ENCODE data around the gene MAB21L3. TPM values are rescaled to one million over a fixed set of nuclear protein-coding genes. Genes with fewer than 3 reads are reported as not detected.

Gene MAB21L3
- total and polyA plus RNA-seq, 2 donors (not counting 3 experiments of a cell fraction or from before 2014, with no cell fraction given) = not detected

DNA sequence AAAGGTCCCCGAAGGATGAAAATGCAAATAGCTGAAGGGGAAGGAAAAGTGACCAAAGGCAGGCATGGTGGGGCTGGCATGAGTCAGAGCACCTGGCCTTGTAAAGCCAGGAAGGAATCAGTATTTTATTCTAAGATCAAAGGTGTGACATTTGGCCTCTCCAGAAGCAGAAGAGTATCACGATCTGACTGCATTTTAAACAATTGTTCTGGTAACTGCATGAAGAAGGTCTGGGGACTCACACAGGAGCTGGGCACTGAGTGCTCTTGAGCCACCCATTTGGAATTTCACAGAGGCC is 23.2 kb downstream of the MAB21L3 start:
- H3K9me1 ChIP-seq (replicated peaks; ENCODE audit: control insufficient read depth, extremely low read depth, insufficient read depth, low read length) = no peaks in the 10 kb centered on the region
- no peak overlapping the region for H3K4me2 ChIP-seq (ENCODE audit: insufficient read depth, low read length)
- DNase-seq (ENCODE audit: low read depth, low spot score) = no peak
- H3K4me1 ChIP-seq (ENCODE audit: control insufficient read depth, extremely low read depth, insufficient read depth, low read length) = peaks cover 2% of the 10 kb centered on the region
- H3K9me3 ChIP-seq (replicated peaks; ENCODE audit: control insufficient read depth, insufficient read depth, low read length) = no peaks in the 10 kb centered on the region
- BruUV-seq (replicated peaks) = no TSS peak
- no peak overlapping the region for H2AFZ ChIP-seq (ENCODE audit: low read depth, low read length)
- no peaks in the 10 kb centered on the region for H3K79me2 ChIP-seq (ENCODE audit: control insufficient read depth, insufficient read depth, low read length)
- dilution Hi-C loops (cut with MboI; ENCODE audit: extremely low pct_ligation_motif_present, low sequenced_read_pairs) (no loop called here), intact Hi-C loops (cut with micrococcal nuclease) (no loop called here)
- H3K27me3 ChIP-seq (ENCODE audit: control insufficient read depth in 2 of 2, insufficient read depth in 2 of 2, low read length in 2 of 2) = peaks cover 4 to 8% of the 10 kb centered on the region in 2 experiments
- ChIA-PET CTCF (interaction anchor here (0.9 kb wide), 1 partner anchor 440 kb away, joined by 3 read pairs; no protein-coding TSS in a partner anchor), POLR2A (no interaction called here)
- TF ChIP-seq GATA2 (IDR thresholded peaks at IDR 0.05; ENCODE audit: insufficient read depth, insufficient read length, low read depth, low read length) (no peak), POLR2A (IDR thresholded peaks at IDR 0.05; ENCODE audit: low read depth, low read length) (no peak), FOS (IDR thresholded peaks at IDR 0.05; ENCODE audit: borderline replicate concordance, insufficient read depth, low read length) (no peak), POLR2AphosphoS5 (IDR thresholded peaks at IDR 0.05; ENCODE audit: insufficient read depth, low read depth, low read length) (no peak), MYC (IDR thresholded peaks at IDR 0.05; ENCODE audit: low read depth, low read length) (no peak), EZH2 (IDR thresholded peaks at IDR 0.05; ENCODE audit: borderline replicate concordance, low read depth, low read length, severe bottlenecking) (no peak), JUN (IDR thresholded peaks at IDR 0.05; ENCODE audit: borderline replicate concordance, insufficient read depth, insufficient read length, low read depth) (no peak)
- FAIRE-seq = no peak
- no peak overlapping the region for H3K9ac ChIP-seq (replicated peaks; ENCODE audit: extremely low read depth, insufficient read depth, low read length)
- H3K4me3 ChIP-seq (replicated peaks in 1 of 3; ENCODE audit: insufficient read depth in 1 of 3, low read depth in 1 of 3, low read length in 3 of 3) = no peak overlapping the region
- H4K20me1 ChIP-seq (replicated peaks; ENCODE audit: control insufficient read depth, extremely low read depth, insufficient read depth, low read length) = no peaks in the 10 kb centered on the region
- H3K27ac ChIP-seq (ENCODE audit: insufficient read depth, low read depth, low read length) = no peak overlapping the region
- no peaks in the 10 kb centered on the region for H3K36me3 ChIP-seq (ENCODE audit: control insufficient read depth in 2 of 2, extremely low read depth in 1 of 2, insufficient read depth in 2 of 2, low read length in 2 of 2)

- DNase-seq (ENCODE audit: low read depth, low spot score) (no peak), FAIRE-seq (no peak)
- POLR2A ChIA-PET = interaction anchor here (1.2 kb wide), 1 partner anchor 361 kb away, joined by 4 read pairs; no protein-coding TSS in a partner anchor
- Histone ChIP-seq H3K27ac (ENCODE audit: insufficient read depth, low read depth, low read length) (no peak overlapping the region), H3K4me3 (replicated peaks in 1 of 3; ENCODE audit: insufficient read depth in 1 of 3, low read depth in 1 of 3, low read length in 3 of 3) (no peak overlapping the region), H3K27me3 (ENCODE audit: control insufficient read depth in 2 of 2, insufficient read depth in 2 of 2, low read length in 2 of 2) (peaks cover 3 to 4% of the 10 kb centered on the region in 2 experiments), H3K4me2 (ENCODE audit: insufficient read depth, low read length) (no peak overlapping the region), H3K9me1 (replicated peaks; ENCODE audit: control insufficient read depth, extremely low read depth, insufficient read depth, low read length) (no peaks in the 10 kb centered on the region), H2AFZ (ENCODE audit: low read depth, low read length) (no peak overlapping the region), H3K79me2 (ENCODE audit: control insufficient read depth, insufficient read depth, low read length) (no peaks in the 10 kb centered on the region), H3K36me3 (ENCODE audit: control insufficient read depth in 2 of 2, extremely low read depth in 1 of 2, insufficient read depth in 2 of 2, low read length in 2 of 2) (no peaks in the 10 kb centered on the region), H3K4me1 (ENCODE audit: control insufficient read depth, extremely low read depth, insufficient read depth, low read length) (peaks cover 2% of the 10 kb centered on the region), H3K9me3 (replicated peaks; ENCODE audit: control insufficient read depth, insufficient read depth, low read length) (no peaks in the 10 kb centered on the region), H3K9ac (replicated peaks; ENCODE audit: extremely low read depth, insufficient read depth, low read length) (no peak overlapping the region), H4K20me1 (replicated peaks; ENCODE audit: control insufficient read depth, extremely low read depth, insufficient read depth, low read length) (no peaks in the 10 kb centered on the region)
- dilution Hi-C loops (cut with MboI; ENCODE audit: extremely low pct_ligation_motif_present, low sequenced_read_pairs) = no loop called here
- BruUV-seq (replicated peaks) = no TSS peak
- intact Hi-C loops (cut with micrococcal nuclease) = loop anchor here (2.0 kb wide), 1 partner anchor 432 kb away; the partner anchor contains the start of gene CD58
- CTCF ChIA-PET = interaction anchor here (0.6 to 6.9 kb wide), 59 partner anchors 8 to 991 kb away, joined by 3 to 479 read pairs (median 5); partner anchors contain the start of gene ATP1A1
- TF ChIP-seq MYC (IDR thresholded peaks at IDR 0.05; ENCODE audit: low read depth, low read length) = no peak
Observed at GRCh38 chr1:116138277-116138792, 27.1 kb downstream of the MAB21L3 start.

Data from endothelial cell of umbilical vein (primary cell).